SU-DHL-6 (cell line): ENCODE results near the gene NTRK3.

Experiments used
- H2AFZ ChIP-seq: fragments of 200-600 bp; sonication (generic); 2 replicates; pipeline ENCODE4 v1.6.1; 2014; ENCODE audit warnings: low read depth, mild to moderate bottlenecking, moderate library complexity, mixed read lengths, antibody characterized with exemption, low read length; ENCODE audit not compliant: severe bottlenecking
- H3F3A ChIP-seq: fragments of 200-600 bp; shearing (Covaris generic); 2 replicates; pipeline ENCODE4 v1.6.0; 2016; ENCODE audit warnings: antibody characterized with exemption, mild to moderate bottlenecking; ENCODE audit not compliant: insufficient read depth
- H3K27ac ChIP-seq: fragments of 200-600 bp; sonication (generic); 2 replicates; pipeline ENCODE4 v1.5.1; 2016; ENCODE audit warnings: low read depth, mild to moderate bottlenecking, low read length, moderate library complexity, mixed read lengths
- H3K27me3 ChIP-seq: fragments of 200-600 bp; sonication (generic), shearing (Covaris generic); 2 replicates; pipeline ENCODE4 v1.6.0; 2014; ENCODE audit warnings: mild to moderate bottlenecking, low read length
- H3K36me3 ChIP-seq: fragments of 200-600 bp; sonication (generic); 2 replicates; pipeline ENCODE4 v1.6.1; 2014; ENCODE audit warnings: mild to moderate bottlenecking, low read length, mixed read lengths
- H3K4me2 ChIP-seq: fragments of 300-600, 200-600 bp; shearing (Covaris generic), sonication (generic); 2 replicates; pipeline ENCODE4 v1.6.0; 2014; ENCODE audit warnings: low read length, low read depth, mild to moderate bottlenecking; ENCODE audit not compliant: poor library complexity, severe bottlenecking
- H3K4me3 ChIP-seq: fragments of 200-600 bp; sonication (generic); 2 replicates; pipeline ENCODE4 v1.5.1; 2014; ENCODE audit warnings: antibody characterized with exemption, low read length, mild to moderate bottlenecking, mixed read lengths; ENCODE audit not compliant: insufficient read depth, poor library complexity, severe bottlenecking
- H3K79me2 ChIP-seq: fragments of 200-600 bp; sonication (generic); 2 replicates; pipeline ENCODE4 v1.6.1; 2014; ENCODE audit warnings: mild to moderate bottlenecking, low read length, moderate library complexity; ENCODE audit not compliant: insufficient read depth
- H3K9ac ChIP-seq: fragments of 200-600 bp; sonication (generic); 2 replicates; pipeline ENCODE4 v1.7.0; 2014; ENCODE audit warnings: mild to moderate bottlenecking, low read length
- H3K9me2 ChIP-seq: fragments of 200-600 bp; sonication (generic); replicated peaks from 2 replicates; pipeline ENCODE4 v1.6.1; 2014; ENCODE audit warnings: low read length; ENCODE audit not compliant: insufficient read depth
- H3K9me3 ChIP-seq: fragments of 200-600 bp; sonication (generic); 2 replicates; pipeline ENCODE4 v1.6.1; 2014; ENCODE audit warnings: low read length, mixed read lengths; ENCODE audit not compliant: insufficient read depth
- H4K20me1 ChIP-seq: fragments of 200-600 bp; sonication (generic); 2 replicates; pipeline ENCODE4 v1.6.1; 2014; ENCODE audit warnings: low read depth, mild to moderate bottlenecking, antibody characterized with exemption, low read length, moderate library complexity, mixed read lengths
- EZH2phosphoT487 ChIP-seq: fragments of 200-600 bp; sonication (generic), shearing (Covaris generic); conservative IDR thresholded peaks from 2 replicates; pipeline ENCODE4 v1.6.1; 2018; ENCODE audit warnings: mild to moderate bottlenecking, antibody characterized with exemption, low read length, moderate library complexity, mixed read lengths
- TF ChIP-seq, protein P1 (sequence below): fragments of 200-600 bp; sonication (generic); IDR thresholded peaks from one replicate; pipeline ENCODE4 v1.5.1; 2017; ENCODE audit warnings: antibody characterized with exemption, mild to moderate bottlenecking, low read length, moderate library complexity; ENCODE audit not compliant: insufficient read depth, poor library complexity, severe bottlenecking

Gene NTRK3

DNA sequence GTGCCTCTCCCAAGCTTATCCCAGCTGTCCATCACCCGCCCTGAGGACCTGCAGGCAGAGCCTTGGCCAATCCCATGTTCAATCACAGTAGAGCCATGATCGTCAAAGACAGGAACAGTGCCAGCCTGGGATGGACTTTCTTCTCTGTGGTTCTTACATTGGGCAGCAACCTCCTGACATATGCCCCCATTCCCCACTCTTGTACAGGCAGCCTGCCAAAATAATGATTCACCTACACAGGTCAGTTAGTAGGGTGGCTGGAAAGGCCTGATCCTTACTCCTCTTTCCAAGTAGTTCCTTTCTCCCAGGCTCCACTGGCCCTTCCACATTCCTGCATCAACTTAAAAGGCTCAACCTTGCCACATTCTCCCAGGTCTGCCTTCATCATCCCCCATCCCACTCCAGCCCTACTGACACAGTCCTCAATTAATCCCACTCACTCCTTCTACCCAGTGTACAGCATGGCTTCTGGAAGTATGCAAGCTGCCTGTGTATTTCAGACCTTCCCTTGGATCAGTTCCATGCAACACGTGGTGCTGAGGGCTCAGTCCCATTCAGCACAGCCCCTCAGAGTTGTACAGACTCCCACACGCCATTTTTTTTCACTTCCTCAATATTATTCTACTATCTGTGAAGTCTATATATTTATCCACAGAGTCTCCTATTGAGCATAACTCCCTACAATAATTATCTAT is 189.8 kb downstream of the NTRK3 start:
- Histone ChIP-seq H3K36me3 (no peaks in the 10 kb centered on the region), H3K27ac (no peak overlapping the region)

DNA sequence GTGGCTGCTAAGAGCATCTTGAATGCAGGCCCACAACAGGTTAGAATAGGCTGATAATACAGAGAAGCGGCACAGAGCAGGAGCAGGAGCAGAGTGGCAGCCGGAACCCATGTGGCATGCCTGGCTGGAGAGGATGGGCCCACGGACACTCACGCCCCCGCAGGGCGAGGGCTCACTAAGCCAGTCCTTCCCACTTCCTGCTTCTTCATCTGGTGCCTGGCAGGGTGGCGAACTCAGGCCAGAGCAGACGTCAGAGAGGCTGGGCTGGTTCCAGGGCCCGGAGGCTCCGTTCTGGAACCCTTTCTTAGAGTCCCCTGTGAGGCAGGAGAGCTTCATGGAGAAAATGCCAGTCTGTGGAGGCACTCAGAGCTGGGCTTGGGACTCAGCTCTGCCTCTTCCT is 195.1 kb downstream of the NTRK3 start:
- no peaks in the 10 kb centered on the region for H3K9me2 ChIP-seq
- H3K4me2 ChIP-seq = no peak overlapping the region
- no peaks in the 10 kb centered on the region for H3K36me3 ChIP-seq
- no peak overlapping the region for H3K4me3 ChIP-seq
- H3K9me3 ChIP-seq = no peaks in the 10 kb centered on the region
- TF ChIP-seq, protein P1, sequence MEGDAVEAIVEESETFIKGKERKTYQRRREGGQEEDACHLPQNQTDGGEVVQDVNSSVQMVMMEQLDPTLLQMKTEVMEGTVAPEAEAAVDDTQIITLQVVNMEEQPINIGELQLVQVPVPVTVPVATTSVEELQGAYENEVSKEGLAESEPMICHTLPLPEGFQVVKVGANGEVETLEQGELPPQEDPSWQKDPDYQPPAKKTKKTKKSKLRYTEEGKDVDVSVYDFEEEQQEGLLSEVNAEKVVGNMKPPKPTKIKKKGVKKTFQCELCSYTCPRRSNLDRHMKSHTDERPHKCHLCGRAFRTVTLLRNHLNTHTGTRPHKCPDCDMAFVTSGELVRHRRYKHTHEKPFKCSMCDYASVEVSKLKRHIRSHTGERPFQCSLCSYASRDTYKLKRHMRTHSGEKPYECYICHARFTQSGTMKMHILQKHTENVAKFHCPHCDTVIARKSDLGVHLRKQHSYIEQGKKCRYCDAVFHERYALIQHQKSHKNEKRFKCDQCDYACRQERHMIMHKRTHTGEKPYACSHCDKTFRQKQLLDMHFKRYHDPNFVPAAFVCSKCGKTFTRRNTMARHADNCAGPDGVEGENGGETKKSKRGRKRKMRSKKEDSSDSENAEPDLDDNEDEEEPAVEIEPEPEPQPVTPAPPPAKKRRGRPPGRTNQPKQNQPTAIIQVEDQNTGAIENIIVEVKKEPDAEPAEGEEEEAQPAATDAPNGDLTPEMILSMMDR = no peak
- TF ChIP-seq EZH2phosphoT487 = no peak
- H3K9ac ChIP-seq = no peak overlapping the region
- H3K27me3 ChIP-seq = no peaks in the 10 kb centered on the region
- H3K79me2 ChIP-seq = no peaks in the 10 kb centered on the region
- no peaks in the 10 kb centered on the region for H3F3A ChIP-seq
- H4K20me1 ChIP-seq = no peaks in the 10 kb centered on the region
- H2AFZ ChIP-seq = no peak overlapping the region
- no peak overlapping the region for H3K27ac ChIP-seq

More for the DNA sequence above, 189.8 kb downstream of the NTRK3 start:
- no peak for TF ChIP-seq EZH2phosphoT487
- TF ChIP-seq, protein P1 = no peak
- Histone ChIP-seq H3F3A (no peaks in the 10 kb centered on the region), H2AFZ (no peak overlapping the region), H3K4me3 (no peak overlapping the region), H3K9ac (no peak overlapping the region), H4K20me1 (no peaks in the 10 kb centered on the region), H3K79me2 (no peaks in the 10 kb centered on the region), H3K27me3 (no peaks in the 10 kb centered on the region), H3K9me3 (no peaks in the 10 kb centered on the region), H3K4me2 (no peak overlapping the region), H3K9me2 (no peaks in the 10 kb centered on the region)

DNA sequence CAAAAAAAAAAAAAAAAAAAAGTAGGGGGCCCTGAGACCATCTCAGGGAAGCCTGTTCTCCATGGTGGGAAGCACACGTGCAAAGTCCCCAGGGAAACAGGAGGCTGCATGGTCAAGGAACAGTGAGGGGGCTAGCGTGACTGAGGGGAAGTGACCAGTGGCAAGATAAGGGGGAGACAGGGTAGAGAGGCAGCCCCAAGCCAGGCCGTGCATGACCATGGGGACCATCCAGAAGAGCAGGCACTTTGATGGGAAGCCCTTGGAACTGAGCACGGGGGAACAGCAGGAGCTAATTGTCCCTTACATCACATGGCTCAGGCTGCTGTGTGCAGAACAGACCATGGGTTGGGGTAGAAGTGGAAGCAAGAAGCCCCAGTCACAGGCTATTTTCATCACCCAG is 196.2 kb downstream of the NTRK3 start:
- Histone ChIP-seq H3K27ac (no peak overlapping the region), H3K36me3 (no peaks in the 10 kb centered on the region), H3F3A (no peaks in the 10 kb centered on the region), H3K4me2 (no peak overlapping the region), H2AFZ (no peak overlapping the region), H3K4me3 (no peak overlapping the region), H3K9me2 (no peaks in the 10 kb centered on the region), H3K27me3 (no peaks in the 10 kb centered on the region), H4K20me1 (no peaks in the 10 kb centered on the region), H3K79me2 (no peaks in the 10 kb centered on the region), H3K9me3 (no peaks in the 10 kb centered on the region), H3K9ac (no peak overlapping the region)
- TF ChIP-seq EZH2phosphoT487 = no peak
- TF ChIP-seq, protein P1 = no peak
